OCI-LY3 (cell line): ENCODE results near the gene SLC38A1.
A peak's percentile ranks its signal among the peaks of the same experiment; 100 is the strongest.

Experiments
- H2AFZ ChIP-seq: fragments of 200-600, 300-600 bp; shearing (Covaris generic); 2 replicates; pipeline ENCODE4 v1.6.0; 2014; ENCODE audit warnings: antibody characterized with exemption, low read depth, low read length
- H3K27ac ChIP-seq: fragments of 200-600, 300-600 bp; sonication (generic); 2 replicates; pipeline ENCODE4 v1.5.1; 2014; ENCODE audit warnings: mild to moderate bottlenecking, low read length, moderate library complexity, mixed read lengths
- H3K27me3 ChIP-seq: fragments of 200-600, 300-600 bp; sonication (generic); 2 replicates; pipeline ENCODE4 v1.6.1; 2014; ENCODE audit warnings: low read depth, low read length, mixed read lengths
- H3K36me3 ChIP-seq: fragments of 200-600, 300-600 bp; sonication (generic); replicated peaks from 2 replicates; pipeline ENCODE3; 2014; ENCODE audit warnings: low read depth, low read length, mixed read lengths
- H3K4me1 ChIP-seq: fragments of 300-600, 200-600 bp; sonication (generic); 2 replicates; pipeline ENCODE4 v1.6.1; 2014; ENCODE audit warnings: low read length, mixed read lengths
- H3K4me2 ChIP-seq: fragments of 200-600, 300-600 bp; sonication (generic); 2 replicates; pipeline ENCODE4 v1.6.1; 2014; ENCODE audit warnings: low read length, mixed read lengths
- H3K4me3 ChIP-seq: fragments of 300-600, 200-600 bp; sonication (generic); 2 replicates; pipeline ENCODE4 v1.5.1; 2014; ENCODE audit warnings: antibody characterized with exemption, mild to moderate bottlenecking, low read length, moderate library complexity
- H3K79me2 ChIP-seq: fragments of 300-600, 200-600 bp; shearing (Covaris generic); 2 replicates; pipeline ENCODE4 v1.6.1; 2014; ENCODE audit warnings: mild to moderate bottlenecking, low read length, mixed read lengths
- H3K9ac ChIP-seq: fragments of 300-600, 200-600 bp; shearing (Covaris generic); 2 replicates; pipeline ENCODE4 v1.6.0; 2014; ENCODE audit warnings: mild to moderate bottlenecking, low read length, moderate library complexity
- H3K9me3 ChIP-seq: fragments of 200-600, 300-600 bp; shearing (Covaris generic); 2 replicates; pipeline ENCODE4 v1.6.1; 2014; ENCODE audit warnings: low read length, mixed read lengths; ENCODE audit not compliant: insufficient read depth
- H4K20me1 ChIP-seq: fragments of 200-600, 300-600 bp; sonication (generic); 2 replicates; pipeline ENCODE4 v1.6.1; 2016; ENCODE audit warnings: low read length, mixed read lengths; ENCODE audit not compliant: insufficient read depth
- CTCF ChIP-seq: fragments of 200-600, 300-600 bp; sonication (generic); IDR thresholded peaks from 2 replicates; pipeline ENCODE4 v1.5.1; 2014; ENCODE audit warnings: antibody characterized with exemption, low read length, low read depth
- EZH2phosphoT487 ChIP-seq: fragments of 200-600 bp; shearing (Covaris generic); IDR thresholded peaks from 2 replicates; pipeline ENCODE4 v1.6.1; 2018; ENCODE audit warnings: antibody characterized with exemption, mixed run types, low read depth

The SLC38A1 gene

GRCh38 chr12:46181465-46181864 is 87.4 kb downstream of the SLC38A1 start:
- Histone ChIP-seq H2AFZ (no peak overlapping the region), H3K79me2 (no peaks in the 10 kb centered on the region), H3K36me3 (peaks cover 12% of the 10 kb centered on the region), H3K9me3 (no peaks in the 10 kb centered on the region), H4K20me1 (no peaks in the 10 kb centered on the region), H3K27ac (no peak overlapping the region), H3K9ac (no peak overlapping the region), H3K4me2 (no peak overlapping the region), H3K4me3 (no peak overlapping the region), H3K27me3 (no peaks in the 10 kb centered on the region), H3K4me1 (peaks cover 47% of the 10 kb centered on the region)
- TF ChIP-seq EZH2phosphoT487 (no peak), CTCF (no peak)

GRCh38 chr12:46179693-46180452 is 89.0 kb downstream of the SLC38A1 start:
- Histone ChIP-seq H3K27me3 (no peaks in the 10 kb centered on the region), H3K36me3 (peaks cover 7% of the 10 kb centered on the region), H3K4me2 (peak overlapping the region; percentile 49), H4K20me1 (no peaks in the 10 kb centered on the region), H3K79me2 (no peaks in the 10 kb centered on the region), H3K27ac (0 out of 2 replicates have a peak overlapping the region, but pooled peaks have one; percentile 6), H3K9ac (no peak overlapping the region), H3K4me1 (peaks cover 62% of the 10 kb centered on the region), H3K9me3 (no peaks in the 10 kb centered on the region), H3K4me3 (0 out of 2 replicates have a peak overlapping the region, but pooled peaks have one; percentile 15), H2AFZ (no peak overlapping the region)
- TF ChIP-seq EZH2phosphoT487: no peak
- TF ChIP-seq CTCF: no peak

- Histone ChIP-seq H3K9ac (no peak overlapping the region), H3K79me2 (no peaks in the 10 kb centered on the region), H3K4me3 (no peak overlapping the region; the same call in 1 of the 2 replicates), H3K27me3 (no peaks in the 10 kb centered on the region), H3K4me2 (peak overlapping the region; percentile 57), H3K4me1 (peaks cover 76% of the 10 kb centered on the region), H3K27ac (no peak overlapping the region), H2AFZ (no peak overlapping the region), H3K36me3 (peaks cover 3% of the 10 kb centered on the region), H3K9me3 (no peaks in the 10 kb centered on the region), H4K20me1 (no peaks in the 10 kb centered on the region)
- TF ChIP-seq CTCF (no peak), EZH2phosphoT487 (no peak)
Observed at GRCh38 chr12:46177837-46178608, 90.8 kb downstream of the SLC38A1 start.

- Histone ChIP-seq H3K4me1 (peaks cover 76% of the 10 kb centered on the region), H3K4me3 (peak overlapping the region; percentile 24), H2AFZ (no peak overlapping the region), H4K20me1 (no peaks in the 10 kb centered on the region), H3K4me2 (peak overlapping the region; percentile 57), H3K27me3 (no peaks in the 10 kb centered on the region), H3K36me3 (no peaks in the 10 kb centered on the region), H3K9ac (no peak overlapping the region), H3K27ac (peak overlapping the region; percentile 33; the same call in 1 of the 2 replicates), H3K79me2 (no peaks in the 10 kb centered on the region), H3K9me3 (no peaks in the 10 kb centered on the region)
- TF ChIP-seq CTCF (no peak), EZH2phosphoT487 (no peak)
Observed at GRCh38 chr12:46177025-46177424, 91.8 kb downstream of the SLC38A1 start.
